Gastrocnemius medialis (tissue), 4 donors: ENCODE results near the gene CEP290.

Experiments
- CTCF ChIP-seq, 5 experiments: fragments of 450-650 bp in 3 of 5; fragments of 200-600 bp in 2 of 5; sonication (generic) in 2 of 5; IDR thresholded peaks in 4 of 5; conservative IDR thresholded peaks in 1 of 5; 1 replicate in 4 of 5; 2 replicates in 1 of 5; pipeline ENCODE4 v1.5.1; 2016 to 2019; ENCODE audit warnings: antibody characterized with exemption in 5 of 5, mild to moderate bottlenecking in 3 of 5, moderate library complexity in 3 of 5
- POLR2A ChIP-seq, 2 donors: fragments of 450-650 bp; IDR thresholded peaks; one replicate each; pipeline ENCODE4 v1.6.1; 2017; ENCODE audit warnings: antibody characterized with exemption in 2 of 2, mild to moderate bottlenecking in 2 of 2, moderate library complexity in 2 of 2

GRCh38 chr12:88006351-88006750 lies 135.5 kb downstream of the CEP290 start:
- no peak for TF ChIP-seq CTCF (IDR thresholded peaks at IDR 0.05 in 4 of 5, conservative IDR thresholded peaks at IDR 0.05 in 1 of 5)
- no peak for TF ChIP-seq POLR2A (IDR thresholded peaks at IDR 0.05)
